ENCODE measurements around the gene KBTBD4.

KBTBD4 gene

GRCh38 chr11:47523490-47524225 lies 55.1 kb downstream of the KBTBD4 start:
- no peak for DNase-seq

Measured in DMS 273 treated with DMSO at 0.1 percent for 48 hours (cell line).